GM12878 (cell line): ENCODE data around the gene DNAJB4. TPM values are rescaled to one million over a fixed set of nuclear protein-coding genes. Genes with fewer than 3 reads are reported as not detected.

Source experiments
- ATAC-seq: fragments of 200-7000 bp; cut with Tn5 transposase; 3 replicates; pipeline ENCODE4 v1.9.1; 2020; ENCODE audit warnings: mild to moderate bottlenecking, moderate library complexity
- BruUV-seq: library from RNA; stranded (reverse); fragments of 400-500 nt; replicated peaks from 2 replicates; lab custom pipeline; 2021; lab: Mats Ljungman, UMichigan
- CTCF ChIA-PET: fragments of 300-600 bp; sonication (Branson Sonifier 250); formaldehyde crosslinking; extraction: SDS; loops from one replicate; lab custom pipeline; 2021; ENCODE audit warnings: inconsistent platforms; lab: Yijun Ruan, JAX
- POLR2A ChIA-PET: fragments of 350-600 bp; formaldehyde crosslinking; extraction: SDS; loops from one replicate; lab custom pipeline; 2021; ENCODE audit warnings: inconsistent platforms; lab: Charles Lee
- RAD21 ChIA-PET: fragments of 300-600 bp; sonication (Branson Sonifier 250); formaldehyde crosslinking; loops from one replicate; lab custom pipeline; 2023; ENCODE audit warnings: antibody characterized with exemption; ENCODE audit not compliant: unreplicated experiment; lab: Charles Lee
- SMC1A ChIA-PET: fragments of 300-600 bp; sonication (Branson Sonifier 250); formaldehyde crosslinking; loops from one replicate; lab custom pipeline; 2023; ENCODE audit not compliant: unreplicated experiment, uncharacterized antibody; lab: Charles Lee
- DNase-seq: peaks from one replicate; pipeline ENCODE4 v3.0.0-alpha.2; 2011; ENCODE audit warnings: low read depth, low spot score
- FAIRE-seq: peaks from 3 replicates; lab custom pipeline; 2011; peaks lifted over from hg19 to GRCh38; lab: Jason Lieb, UNC
- H2AFZ ChIP-seq: 2 replicates; pipeline ENCODE4 v1.6.0; 2011; ENCODE audit warnings: low read depth, low read length, control low read depth; ENCODE audit not compliant: control insufficient read depth
- H3K27ac ChIP-seq: 2 replicates; pipeline ENCODE4 v1.5.1; 2011; ENCODE audit warnings: control low read depth; ENCODE audit not compliant: control insufficient read depth, insufficient read depth
- H3K27me3 ChIP-seq, 2 experiments: replicated peaks in 1 of 2; 2 replicates each; pipeline versions ENCODE4 v1.6.0 to v1.6.1; 2011; ENCODE audit warnings: low read length in 1 of 2; ENCODE audit not compliant: control insufficient read depth in 2 of 2, insufficient read depth in 2 of 2
- H3K36me3 ChIP-seq, 2 experiments: 2 replicates each; pipeline ENCODE4 v1.5.1; 2011; ENCODE audit warnings: low read length in 1 of 2; ENCODE audit not compliant: control insufficient read depth in 2 of 2, insufficient read depth in 2 of 2
- H3K4me1 ChIP-seq: 2 replicates; pipeline ENCODE4 v1.6.1; 2011; ENCODE audit warnings: mild to moderate bottlenecking, low read length, moderate library complexity, mixed read lengths; ENCODE audit not compliant: control insufficient read depth, insufficient read depth
- H3K4me2 ChIP-seq: 2 replicates; pipeline ENCODE4 v1.6.0; 2011; ENCODE audit warnings: control low read depth; ENCODE audit not compliant: control insufficient read depth, insufficient read depth
- H3K4me3 ChIP-seq: fragments of 200-600 bp; sonication (generic); 2 replicates; pipeline ENCODE4 v1.5.1; 2016
- H3K79me2 ChIP-seq: 2 replicates; pipeline ENCODE4 v1.6.0; 2011; ENCODE audit warnings: low read length; ENCODE audit not compliant: control insufficient read depth, insufficient read depth
- H3K9ac ChIP-seq: 2 replicates; pipeline ENCODE4 v1.8.0; 2011; ENCODE audit warnings: low read length, control low read depth, mixed read lengths; ENCODE audit not compliant: control insufficient read depth, insufficient read depth
- H3K9me3 ChIP-seq: replicated peaks from 3 replicates; pipeline ENCODE4 v1.5.1; 2011; ENCODE audit warnings: mild to moderate bottlenecking, low read length; ENCODE audit not compliant: control insufficient read depth, insufficient read depth
- H4K20me1 ChIP-seq: 2 replicates; pipeline ENCODE4 v1.6.0; 2011; ENCODE audit not compliant: control insufficient read depth, insufficient read depth
- CBX5 ChIP-seq: sonication (generic); IDR thresholded peaks from 2 replicates; pipeline ENCODE4 v1.6.1; 2016; ENCODE audit warnings: low read depth, moderate library complexity, mild to moderate bottlenecking, inconsistent platforms
- CREM ChIP-seq: IDR thresholded peaks from 2 replicates; pipeline ENCODE4 v1.6.1; 2014; ENCODE audit warnings: antibody characterized with exemption, low read depth
- ELK1 ChIP-seq: IDR thresholded peaks from 2 replicates; pipeline ENCODE4 v1.6.1; 2012; ENCODE audit warnings: low read depth, low read length, improper control_type of control experiment
- FOS ChIP-seq: IDR thresholded peaks from 3 replicates; pipeline ENCODE4 v1.6.1; 2011; ENCODE audit warnings: borderline replicate concordance; ENCODE audit not compliant: insufficient read length; ENCODE audit errors: extremely low read depth
- GABPA ChIP-seq: IDR thresholded peaks from 2 replicates; pipeline ENCODE4 v1.6.1; 2014; ENCODE audit warnings: antibody characterized with exemption, low read depth, mild to moderate bottlenecking, inconsistent platforms
- IRF5 ChIP-seq: fragments of 450-650 bp; IDR thresholded peaks from 2 replicates; pipeline ENCODE4 v1.6.1; 2017; ENCODE audit warnings: borderline replicate concordance
- MEF2A ChIP-seq: IDR thresholded peaks from 2 replicates; pipeline ENCODE4 v1.6.1; 2011; ENCODE audit warnings: low read depth, mild to moderate bottlenecking, low read length, moderate library complexity; ENCODE audit not compliant: insufficient read depth
- MEF2B ChIP-seq: fragments of 450-650 bp; IDR thresholded peaks from 2 replicates; pipeline ENCODE4 v1.6.1; 2018; ENCODE audit warnings: mild to moderate bottlenecking, moderate library complexity; ENCODE audit not compliant: partially characterized antibody, poor library complexity, severe bottlenecking
- MYB ChIP-seq: fragments of 150-350 bp; IDR thresholded peaks from 2 replicates; pipeline ENCODE4 v1.6.1; 2014; ENCODE audit warnings: mild to moderate bottlenecking, low read depth, low read length, borderline replicate concordance
- NFYB ChIP-seq: IDR thresholded peaks from 2 replicates; pipeline ENCODE4 v1.6.1; 2011; ENCODE audit warnings: low read depth, mild to moderate bottlenecking, low read length, improper control_type of control experiment, moderate library complexity; ENCODE audit not compliant: insufficient read depth
- NRF1 ChIP-seq: conservative IDR thresholded peaks from 2 replicates; pipeline ENCODE4 v1.6.1; 2011; ENCODE audit warnings: mild to moderate bottlenecking, low read depth, low read length, improper control_type of control experiment
- PRDM15 ChIP-seq: fragments of 450-650 bp; formaldehyde crosslinking; IDR thresholded peaks from 2 replicates; pipeline ENCODE4 v1.4.0; 2020; ENCODE audit warnings: mild to moderate bottlenecking, moderate library complexity
- USF2 ChIP-seq: IDR thresholded peaks from 2 replicates; pipeline ENCODE4 v1.6.1; 2011; ENCODE audit warnings: low read depth, low read length, improper control_type of control experiment, borderline replicate concordance
- YBX1 ChIP-seq: fragments of 450-650 bp; IDR thresholded peaks from 2 replicates; pipeline ENCODE4 v1.6.1; 2016; ENCODE audit warnings: antibody characterized with exemption
- ZNF622 ChIP-seq: fragments of 450-650 bp; IDR thresholded peaks from 2 replicates; pipeline ENCODE4 v1.6.1; 2017; ENCODE audit warnings: mild to moderate bottlenecking, inconsistent platforms
- ZZZ3 ChIP-seq: IDR thresholded peaks from 2 replicates; pipeline ENCODE4 v1.6.1; 2011; ENCODE audit warnings: low read depth; ENCODE audit not compliant: control insufficient read depth, insufficient read length
- WGBS: methylation state at CpG from one replicate; pipeline ENCODE4 v1.1.6; 2016; ENCODE audit warnings: low lambda C conversion rate; ENCODE audit not compliant: insufficient replicate concordance, insufficient coverage; ENCODE audit errors: missing lambda C conversion rate; 5-methylcytosine and 5-hydroxymethylcytosine counted together
- in situ Hi-C: fragments of 300-500 bp; cut with MboI; formaldehyde crosslinking; loops from 9 replicates; pipeline ENCODE4 v1.14.3; 2018; ENCODE audit warnings: mixed read lengths
- intact Hi-C: fragments of 100-400 bp; cut with micrococcal nuclease; formaldehyde crosslinking; loops from one replicate; pipeline ENCODE4 v1.14.2; 2022; ENCODE audit not compliant: unreplicated experiment
- polyA plus RNA-seq, 11 experiments: library from polyadenylated mRNA; depleted of rRNA in 4 of 11; unstranded in 6 of 11; stranded (reverse) in 5 of 11; fragments of >200 nt; fragmentation: Nextera tagmentation in 4 of 11; fragmentation: Illumina TruSeq in 1 of 11; extraction: Ambion mirVana in 4 of 11; extraction: Trizol in 1 of 11; gene quantifications; 1 replicate in 1 of 11; 2 replicates in 10 of 11; pipeline versions ENCODE4 v1.2.1 to v1.2.3, GENCODE V29; 2011 to 2016; ENCODE audit warnings: inconsistent platforms in 2 of 11, missing spikeins in 2 of 11, low read depth in 1 of 11
- total RNA-seq, 4 experiments: library from RNA; depleted of rRNA in 3 of 4; stranded (reverse); fragments of >200 nt in 3 of 4; fragmentation: Illumina TruSeq in 1 of 4; extraction: Trizol in 1 of 4; gene quantifications; 2 replicates each; pipeline versions ENCODE4 v1.2.1 to v1.2.3, GENCODE V29; 2013 to 2021

Gene DNAJB4
- total and polyA plus RNA-seq, 10 of the 15 experiments (the other 5 are each of a cell fraction or from before 2014, with no cell fraction given) = 3.8 to 10.5 (median 6.6) TPM

DNA sequence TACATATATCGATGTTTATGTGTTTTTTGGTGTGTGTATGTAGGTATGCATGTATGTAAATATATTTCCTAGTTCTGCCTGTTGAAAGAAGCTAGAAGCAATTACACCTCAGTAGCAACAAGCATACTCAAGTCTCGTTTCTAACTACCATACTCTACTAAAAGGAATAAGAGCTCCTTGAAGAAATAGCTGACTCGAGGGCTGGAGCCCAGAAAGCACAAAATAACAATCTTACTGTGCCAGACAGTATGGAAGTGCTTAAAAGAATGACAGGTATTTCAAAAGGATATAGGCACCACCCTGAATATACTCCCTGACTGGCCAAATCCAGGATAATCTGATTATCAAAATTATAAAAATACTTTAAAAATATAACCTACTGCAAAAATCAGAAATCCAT lies 49.0 kb upstream of the DNAJB4 start (continued):
- TF ChIP-seq PRDM15 (no peak), ZZZ3 (no peak)

DNA sequence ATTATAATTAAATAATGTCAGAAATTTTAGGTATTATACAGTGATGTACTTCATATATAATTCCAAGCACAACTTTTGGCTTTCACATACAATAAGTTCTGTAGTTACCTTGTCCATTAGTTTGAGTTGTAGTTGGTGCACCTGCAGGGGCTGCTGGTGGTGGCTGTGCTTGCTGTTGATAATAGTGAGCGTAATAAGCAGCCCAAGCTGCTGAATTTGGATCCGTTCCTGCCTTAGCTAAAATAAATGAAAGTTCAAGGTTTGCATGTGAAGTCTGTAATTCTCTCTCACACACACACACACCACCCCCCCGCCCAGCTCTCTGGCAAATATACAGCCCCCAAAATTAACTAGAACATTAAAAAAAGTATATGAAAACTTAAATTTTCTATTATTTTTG lies 48.3 kb upstream of the DNAJB4 start:
- Histone ChIP-seq H4K20me1 (0 out of 2 replicates have a peak, but pooled peaks cover 4% of the 10 kb centered on the region), H3K4me1 (peaks cover 4% of the 10 kb centered on the region; the same call in 1 of the 2 replicates), H3K9me3 (no peaks in the 10 kb centered on the region)
- ChIA-PET POLR2A (interaction anchor here (0.9 to 1.1 kb wide), 2 partner anchors 11 to 19 kb away, joined by 3 to 4 read pairs; no protein-coding TSS in a partner anchor), RAD21 (no interaction called here)
- ATAC-seq = no peak
- TF ChIP-seq CREM (no peak), MEF2B (no peak), GABPA (no peak), CBX5 (no peak), ZNF622 (no peak), USF2 (no peak), IRF5 (no peak), ELK1 (no peak), MEF2A (no peak), YBX1 (no peak), NRF1 (no peak), FOS (no peak), MYB (no peak), NFYB (no peak)
- TF ChIP-seq, all 136 proteins: peak for 0
- Histone ChIP-seq H3K27ac (no peak overlapping the region), H3K4me3 (no peak overlapping the region), H3K79me2 (peaks cover 6% of the 10 kb centered on the region), H3K27me3 (no peaks in the 10 kb centered on the region), H3K36me3 (peaks cover 8 to 54% of the 10 kb centered on the region in 2 experiments), H2AFZ (no peak overlapping the region), H3K9ac (no peak overlapping the region), H3K4me2 (no peak overlapping the region)
- DNase-seq (no peak), FAIRE-seq (no peak)
- ChIA-PET CTCF (interaction anchor here (0.7 to 2.6 kb wide), 5 partner anchors 10 to 26 kb away, joined by 3 to 8 read pairs (median 4); no protein-coding TSS in a partner anchor), SMC1A (interaction anchor here (0.9 to 4.8 kb wide), 7 partner anchors 9 to 42 kb away, joined by 3 to 15 read pairs (median 5); no protein-coding TSS in a partner anchor)
- 93% methylated on average over 3 of the region's 3 CpGs for WGBS
- TSS peak; percentile 0 for BruUV-seq
- intact Hi-C loops (no loop called here), in situ Hi-C loops (no loop called here)
